ENCODE measurements around the gene RUFY3.

DNA sequence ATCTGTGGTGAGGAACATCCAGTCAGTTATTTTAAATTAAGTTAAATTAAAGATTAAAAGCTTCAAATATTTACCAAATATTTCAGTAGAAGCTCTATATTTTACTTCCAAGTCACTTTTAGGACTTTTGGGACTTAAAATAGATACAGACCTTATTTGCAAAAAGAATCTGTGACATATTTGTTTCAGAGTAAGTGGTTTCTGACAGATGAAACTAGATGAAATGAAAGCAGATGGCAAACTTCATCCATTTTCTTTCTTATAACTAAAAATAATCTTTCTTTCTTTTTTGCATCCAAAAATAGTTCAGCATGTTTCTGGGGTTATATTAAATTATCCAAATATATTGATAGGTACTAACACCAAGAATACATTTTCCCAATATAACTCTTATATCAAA is 40.1 kb upstream of the RUFY3 start:
- TF ChIP-seq, protein P1, sequence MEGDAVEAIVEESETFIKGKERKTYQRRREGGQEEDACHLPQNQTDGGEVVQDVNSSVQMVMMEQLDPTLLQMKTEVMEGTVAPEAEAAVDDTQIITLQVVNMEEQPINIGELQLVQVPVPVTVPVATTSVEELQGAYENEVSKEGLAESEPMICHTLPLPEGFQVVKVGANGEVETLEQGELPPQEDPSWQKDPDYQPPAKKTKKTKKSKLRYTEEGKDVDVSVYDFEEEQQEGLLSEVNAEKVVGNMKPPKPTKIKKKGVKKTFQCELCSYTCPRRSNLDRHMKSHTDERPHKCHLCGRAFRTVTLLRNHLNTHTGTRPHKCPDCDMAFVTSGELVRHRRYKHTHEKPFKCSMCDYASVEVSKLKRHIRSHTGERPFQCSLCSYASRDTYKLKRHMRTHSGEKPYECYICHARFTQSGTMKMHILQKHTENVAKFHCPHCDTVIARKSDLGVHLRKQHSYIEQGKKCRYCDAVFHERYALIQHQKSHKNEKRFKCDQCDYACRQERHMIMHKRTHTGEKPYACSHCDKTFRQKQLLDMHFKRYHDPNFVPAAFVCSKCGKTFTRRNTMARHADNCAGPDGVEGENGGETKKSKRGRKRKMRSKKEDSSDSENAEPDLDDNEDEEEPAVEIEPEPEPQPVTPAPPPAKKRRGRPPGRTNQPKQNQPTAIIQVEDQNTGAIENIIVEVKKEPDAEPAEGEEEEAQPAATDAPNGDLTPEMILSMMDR (conservative IDR thresholded peaks at IDR 0.05; ENCODE audit: low read depth, low read length): no peak
- no peak for TF ChIP-seq EZH2 (IDR thresholded peaks at IDR 0.05; ENCODE audit: borderline replicate concordance, low read depth, low read length, poor library complexity, severe bottlenecking)

Measured in A673 (cell line).